ENCODE measurements around the gene TNPO2.
"Not testable (repeated sequence)": the region's sequence is repeated elsewhere in the genome, so short reads cannot be mapped to it uniquely, and the experiment has no call there.

TNPO2 gene

GRCh38 chr19:12706332-12706718 is 17.4 kb downstream of the TNPO2 start:
- DNase-seq (ENCODE audit: low read depth in 2 of 2, low spot score in 1 of 2): no peak

DNA sequence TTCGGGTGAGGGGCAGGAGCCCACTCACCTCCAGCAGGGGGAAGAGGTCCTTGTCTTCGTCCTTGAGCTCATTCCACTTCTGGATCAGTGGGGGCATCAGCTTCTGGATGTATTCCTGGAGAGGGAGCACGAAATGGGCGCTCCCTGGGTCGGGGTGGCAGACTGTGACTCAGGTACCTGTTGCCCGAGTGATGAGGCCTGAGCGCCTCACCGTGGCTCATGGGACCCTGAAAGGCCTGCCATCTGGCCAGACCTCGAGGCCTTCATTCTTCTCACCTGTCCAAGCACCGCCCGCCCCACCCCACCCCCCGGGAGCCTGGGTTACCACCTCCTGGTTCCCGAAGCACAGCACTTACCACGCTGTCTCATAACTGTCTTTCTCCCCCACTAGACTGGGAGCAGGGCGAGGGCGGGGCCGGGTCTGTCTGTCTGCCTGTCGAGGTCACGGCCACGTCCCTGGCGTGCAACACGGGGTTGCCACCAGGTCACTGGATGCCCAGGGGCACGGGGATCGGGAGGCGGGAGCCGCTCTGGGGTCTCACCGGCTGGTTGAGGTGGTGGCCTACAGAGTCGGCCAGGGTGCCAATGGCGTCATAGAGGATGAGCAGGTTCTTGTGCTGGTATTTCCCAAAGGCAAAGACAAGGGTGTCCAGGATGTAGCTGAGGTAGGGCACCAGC is 17.9 kb downstream of the TNPO2 start:
- DNase-seq (ENCODE audit: low read depth in 2 of 2, low spot score in 1 of 2): no peak

GRCh38 chr19:12705169-12705568 is 18.6 kb downstream of the TNPO2 start:
- DNase-seq (ENCODE audit: low read depth in 2 of 2, low spot score in 1 of 2): no peak

DNA sequence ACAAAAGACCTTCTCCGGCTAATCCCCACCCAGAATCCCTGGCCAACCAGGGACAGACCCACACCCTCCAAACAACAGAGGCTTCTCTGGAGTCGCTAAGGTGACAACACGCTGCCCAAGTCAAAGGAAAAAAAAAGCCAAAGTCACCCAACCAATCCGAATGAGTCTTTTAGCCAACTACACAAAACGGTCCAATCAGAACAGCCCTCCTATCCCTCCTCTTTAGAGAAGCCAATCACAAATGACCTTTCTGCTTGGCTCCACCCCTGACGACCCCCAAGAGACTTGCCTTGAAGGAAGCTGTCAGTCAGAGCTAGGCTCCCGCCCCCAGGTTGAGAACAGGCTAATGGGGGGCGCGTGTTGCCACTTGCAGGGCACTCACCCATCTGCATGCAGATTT is 20.7 kb downstream of the TNPO2 start:
- no peak for DNase-seq (ENCODE audit: low read depth in 2 of 2, low spot score in 1 of 2)

DNA sequence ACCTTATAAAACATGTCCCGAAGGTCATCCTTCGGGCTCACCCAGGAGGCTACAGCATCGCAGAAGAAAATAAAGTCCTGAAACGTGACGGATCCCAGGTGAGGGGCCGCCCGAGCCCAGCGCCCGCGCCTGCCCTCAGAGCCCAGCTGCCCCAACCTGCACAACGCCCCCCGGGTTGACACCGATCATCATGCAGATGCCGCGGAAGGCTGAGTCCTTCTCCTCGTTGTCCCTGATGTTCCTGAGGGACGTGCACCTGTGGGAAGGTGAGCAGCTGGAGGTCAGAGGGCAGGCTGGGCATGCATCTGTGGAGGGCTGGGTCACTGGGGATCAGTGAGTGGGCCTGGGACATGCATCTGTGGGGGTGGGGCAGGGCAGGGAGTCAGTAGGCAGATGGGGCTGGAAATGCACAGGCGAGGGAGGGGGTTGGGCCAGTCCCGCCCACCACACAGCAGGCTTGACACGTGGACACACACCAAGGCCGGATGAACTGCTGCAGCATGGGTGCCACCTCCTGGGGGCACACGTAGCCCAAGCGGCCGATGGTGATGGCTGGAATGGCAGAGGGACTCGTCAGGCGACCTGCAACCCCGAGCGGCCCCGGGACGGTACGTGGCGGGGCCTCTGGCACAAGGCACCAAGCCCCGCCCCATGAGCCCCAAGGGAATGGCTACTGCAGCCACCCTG is 22.0 kb downstream of the TNPO2 start:
- DNase-seq (ENCODE audit: low read depth in 2 of 2, low spot score in 1 of 2): no peak

DNA sequence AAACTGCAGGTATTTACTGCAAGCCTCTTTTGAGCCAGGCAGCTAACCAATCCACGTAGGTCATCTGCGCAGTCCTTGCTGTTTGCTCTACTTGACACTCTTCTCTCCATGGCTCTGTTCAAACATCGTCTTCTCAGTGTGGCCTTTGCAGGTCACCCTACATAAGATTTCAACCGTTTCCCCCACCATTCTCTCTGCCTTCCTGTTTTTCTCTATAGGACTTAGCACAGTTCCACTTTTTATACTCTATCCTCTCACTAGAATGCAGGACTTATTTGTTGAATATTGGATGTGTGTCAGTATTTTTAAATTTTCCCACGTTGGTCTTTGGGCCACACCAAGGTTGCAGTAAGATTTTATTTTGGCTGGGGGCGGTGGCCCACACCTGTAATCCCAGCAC is 25.6 kb downstream of the TNPO2 start:
- DNase-seq (ENCODE audit: low read depth in 2 of 2, low spot score in 1 of 2): no peak

DNA sequence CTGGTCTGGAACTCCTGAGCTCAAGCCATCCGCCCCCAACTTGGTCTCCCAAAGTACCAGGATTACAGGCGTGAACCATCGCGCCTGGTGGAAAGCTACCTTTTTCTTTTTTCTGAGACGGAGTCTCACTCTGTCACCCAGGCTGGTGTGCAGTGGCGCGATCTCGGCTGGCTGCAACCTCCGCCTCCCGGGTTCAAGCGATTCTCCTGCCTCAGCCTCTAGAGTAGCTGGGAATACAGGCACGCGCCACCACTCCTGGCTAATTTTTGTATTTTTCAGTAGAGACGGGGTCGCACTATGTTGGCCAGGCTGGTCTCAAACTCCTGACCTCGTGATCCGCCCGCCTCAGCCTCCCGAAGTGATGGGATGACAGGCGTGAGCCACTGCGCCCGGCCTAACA is 26.3 kb downstream of the TNPO2 start:
- DNase-seq (ENCODE audit: low read depth in 2 of 2, low spot score in 1 of 2): not testable (repeated sequence)

- DNase-seq (ENCODE audit: low read depth in 2 of 2, low spot score in 1 of 2): peak; percentile 95 to 99
These were observed 27.1 kb downstream of the TNPO2 start, which contains the start of gene FBXW9 for GRCh38 chr19:12696366-12697335. Gene FBXW9 (minus strand): TSS chr19:12696631. CDS start chr19:12696581, 50 bp downstream.

DNA sequence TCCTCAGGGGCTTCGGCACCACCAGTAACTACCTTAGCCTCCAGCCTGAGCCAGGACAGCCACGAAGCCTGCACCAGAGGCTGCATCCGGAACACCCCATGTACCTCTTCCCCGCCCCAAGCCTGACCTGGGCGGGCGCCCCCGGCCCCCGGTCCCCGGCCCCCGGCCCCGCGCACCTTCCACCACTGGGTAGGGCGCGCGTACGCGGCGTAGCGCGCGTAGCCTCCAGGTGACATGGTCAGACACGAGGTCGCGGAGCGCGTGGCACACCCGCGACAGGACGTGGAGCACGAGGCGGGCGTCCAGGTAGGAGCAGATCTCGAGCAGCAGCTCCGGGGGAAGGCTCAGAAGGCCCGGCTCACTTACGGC is 27.8 kb downstream of the TNPO2 start:
- DNase-seq (ENCODE audit: low read depth in 2 of 2, low spot score in 1 of 2): no peak

DNA sequence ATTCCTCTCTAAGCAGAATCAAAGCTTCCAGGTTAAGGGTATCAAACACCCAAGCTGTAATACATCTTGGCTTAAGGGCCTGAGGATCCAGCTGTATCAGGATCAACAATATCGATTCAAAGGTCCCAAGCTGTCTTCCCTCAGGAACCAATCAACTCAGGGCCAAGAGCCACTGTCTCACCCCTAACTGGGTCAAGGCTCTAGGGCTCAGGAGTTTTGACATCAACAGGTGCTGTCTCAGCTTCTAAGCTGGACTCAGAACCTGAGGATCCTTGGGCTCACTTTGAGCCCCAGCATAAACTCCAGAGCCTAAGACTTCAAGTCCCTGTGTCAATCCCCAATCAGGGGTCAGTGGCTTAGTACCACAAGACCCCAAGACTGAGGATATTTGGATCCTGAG is 28.2 kb downstream of the TNPO2 start:
- no peak for DNase-seq (ENCODE audit: low read depth in 2 of 2, low spot score in 1 of 2)

DNA sequence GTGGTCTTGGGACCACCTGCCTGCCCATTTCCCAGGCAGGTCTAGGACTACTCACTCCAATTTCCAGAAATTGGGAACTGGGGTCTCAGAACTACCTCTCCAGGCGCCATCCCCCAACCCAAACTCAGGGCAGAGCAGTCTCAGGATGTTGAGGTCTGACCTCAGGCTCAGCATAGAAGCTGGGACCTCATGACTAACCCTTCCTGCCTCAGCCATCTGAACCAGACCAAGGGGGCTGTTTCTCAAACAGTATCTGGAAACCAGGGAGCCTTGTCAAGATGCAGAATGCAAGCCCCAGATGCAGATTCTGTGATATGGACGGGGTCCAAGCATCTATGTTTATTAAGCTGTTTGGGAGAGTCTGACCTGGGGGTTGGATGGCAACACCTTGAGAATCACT is 28.6 kb downstream of the TNPO2 start:
- no peak for DNase-seq (ENCODE audit: low read depth in 2 of 2, low spot score in 1 of 2)

DNA sequence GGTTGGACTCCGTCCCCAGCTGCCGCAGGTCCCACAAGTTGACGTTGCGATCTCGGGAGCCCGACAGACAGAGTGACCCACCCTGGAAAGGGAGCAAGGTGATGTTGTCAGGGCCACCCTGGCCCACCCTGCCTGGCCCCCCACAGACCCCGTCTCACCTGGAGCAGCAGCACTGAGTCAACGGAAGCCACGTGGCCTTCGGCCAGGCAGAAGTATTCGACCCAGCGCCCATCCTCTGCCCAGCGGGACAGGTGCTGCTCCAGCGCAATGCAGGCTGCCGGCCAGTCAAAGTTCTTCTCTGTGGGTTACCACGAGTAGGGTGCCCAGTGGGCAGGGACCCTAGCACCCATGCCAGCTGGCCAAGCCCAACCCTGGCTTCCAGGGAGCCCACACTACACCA is 29.1 kb downstream of the TNPO2 start:
- no peak for DNase-seq (ENCODE audit: low read depth in 2 of 2, low spot score in 1 of 2)

DNA sequence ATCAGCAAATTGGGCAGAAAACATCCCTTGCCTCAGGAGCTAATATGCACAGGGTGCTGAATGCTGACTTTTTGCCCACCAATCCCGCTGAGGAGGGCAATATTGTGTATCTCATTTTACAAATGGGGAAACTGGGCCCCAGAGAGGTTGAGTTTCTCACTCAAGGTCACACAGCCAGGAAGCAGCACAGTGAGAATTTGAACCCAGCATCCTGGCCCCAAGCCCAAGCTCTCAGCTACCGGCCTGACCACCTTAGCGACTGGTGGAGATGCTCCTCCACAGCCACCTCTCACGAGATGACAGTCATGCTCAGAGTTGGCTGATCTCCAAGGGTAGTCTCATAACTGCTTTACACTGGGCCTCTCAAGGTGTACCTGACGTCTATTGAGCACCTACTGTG is 30.8 kb downstream of the TNPO2 start:
- no peak for DNase-seq (ENCODE audit: low read depth in 2 of 2, low spot score in 1 of 2)

DNA sequence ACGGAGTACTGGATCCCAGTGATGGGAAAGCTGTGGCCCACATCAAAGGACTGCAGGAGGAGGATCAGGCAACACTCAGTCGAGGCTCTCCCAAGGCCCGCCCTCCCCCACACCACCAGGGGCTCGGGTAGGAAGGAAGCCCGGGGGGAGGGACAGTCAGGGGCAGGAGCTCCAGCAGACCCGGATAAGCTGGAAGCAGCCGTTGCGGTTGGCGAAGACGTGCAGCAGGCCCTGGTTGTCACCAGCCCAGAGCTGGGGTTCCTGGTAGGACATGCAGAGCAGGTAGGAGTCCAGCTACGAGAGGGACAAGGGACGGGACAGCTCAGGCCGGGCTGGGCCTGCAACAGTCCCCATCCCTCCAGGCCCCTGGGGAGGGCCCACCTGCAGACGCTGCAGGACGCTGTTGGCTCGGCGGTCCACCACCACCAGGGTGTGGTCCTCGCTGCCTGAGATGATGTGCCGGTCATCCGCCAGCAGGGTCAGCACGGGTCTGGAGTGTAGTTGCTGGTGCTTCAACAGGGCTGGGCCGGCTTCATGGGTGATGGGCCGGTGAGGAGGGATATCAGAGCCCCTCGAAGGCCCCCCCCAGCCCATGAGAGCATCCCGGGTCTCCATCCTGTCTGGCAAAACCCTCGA is 34.0 kb downstream of the TNPO2 start:
- no peak for DNase-seq (ENCODE audit: low read depth in 2 of 2, low spot score in 1 of 2)

- DNase-seq (ENCODE audit: low read depth in 2 of 2, low spot score in 1 of 2): no peak
These were observed 34.7 kb downstream of the TNPO2 start for GRCh38 chr19:12689012-12689411.

DNA sequence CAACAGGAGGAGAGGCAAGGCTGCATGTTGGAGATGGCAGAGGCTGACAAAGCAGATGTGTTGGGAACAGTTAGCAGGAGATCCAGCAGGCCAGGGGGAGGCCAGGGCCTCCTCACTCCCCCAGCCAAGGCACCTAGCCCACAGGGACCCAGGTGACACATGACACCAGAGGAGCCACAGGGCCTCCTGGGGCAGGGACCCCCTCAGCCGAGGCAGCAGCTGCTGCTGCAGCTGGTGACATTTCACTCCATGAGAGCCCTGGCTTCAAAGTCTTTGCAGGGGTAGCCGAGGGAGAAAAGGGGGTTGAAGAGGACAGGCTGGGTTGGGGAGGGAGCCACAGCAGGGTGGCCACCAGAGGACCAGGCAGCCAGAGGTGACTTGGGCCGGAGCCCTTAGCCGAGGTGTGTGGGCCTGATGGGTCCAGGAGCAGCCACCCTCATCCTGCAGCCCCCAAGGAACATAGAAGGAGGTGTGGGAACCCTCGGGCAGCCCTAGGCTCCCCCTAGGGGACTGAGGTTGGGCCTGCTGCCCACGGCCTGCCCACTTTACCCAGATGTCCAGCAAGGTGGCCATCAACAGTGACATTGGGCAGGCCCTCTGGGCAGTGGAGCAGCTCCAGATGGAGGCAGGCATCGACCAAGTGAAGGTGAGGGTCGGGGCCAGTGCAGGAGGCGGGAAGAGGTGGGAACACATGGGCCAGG is 36.1 kb downstream of the TNPO2 start, which contains the start of gene GNG14:
Gene GNG14, plus strand, starts transcription at position 503 of the 701 bp plus-strand sequence. Its CDS starts 51 bp downstream, at position 554.
- no peak for DNase-seq (ENCODE audit: low read depth in 2 of 2, low spot score in 1 of 2)

DNA sequence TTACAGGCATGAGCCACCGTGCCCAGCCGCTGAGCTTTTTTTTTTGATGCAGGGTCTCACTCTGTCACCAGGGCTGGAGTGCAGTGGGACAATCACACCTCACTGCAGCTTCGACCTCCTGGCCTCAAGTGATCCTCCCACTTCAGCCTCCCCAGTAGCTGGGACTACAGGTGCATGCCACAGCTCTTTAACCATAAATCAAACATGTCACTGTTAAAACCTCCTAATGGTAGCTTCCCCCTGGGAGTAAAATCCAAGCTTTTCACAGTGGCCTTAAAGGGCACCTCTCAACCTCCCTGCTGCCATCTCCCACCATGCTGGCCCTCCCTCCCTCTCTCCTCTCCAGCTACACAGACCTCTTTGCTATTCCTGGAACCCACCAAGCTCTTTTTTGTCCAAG is 37.9 kb downstream of the TNPO2 start:
- no peak for DNase-seq (ENCODE audit: low read depth in 2 of 2, low spot score in 1 of 2)

DNA sequence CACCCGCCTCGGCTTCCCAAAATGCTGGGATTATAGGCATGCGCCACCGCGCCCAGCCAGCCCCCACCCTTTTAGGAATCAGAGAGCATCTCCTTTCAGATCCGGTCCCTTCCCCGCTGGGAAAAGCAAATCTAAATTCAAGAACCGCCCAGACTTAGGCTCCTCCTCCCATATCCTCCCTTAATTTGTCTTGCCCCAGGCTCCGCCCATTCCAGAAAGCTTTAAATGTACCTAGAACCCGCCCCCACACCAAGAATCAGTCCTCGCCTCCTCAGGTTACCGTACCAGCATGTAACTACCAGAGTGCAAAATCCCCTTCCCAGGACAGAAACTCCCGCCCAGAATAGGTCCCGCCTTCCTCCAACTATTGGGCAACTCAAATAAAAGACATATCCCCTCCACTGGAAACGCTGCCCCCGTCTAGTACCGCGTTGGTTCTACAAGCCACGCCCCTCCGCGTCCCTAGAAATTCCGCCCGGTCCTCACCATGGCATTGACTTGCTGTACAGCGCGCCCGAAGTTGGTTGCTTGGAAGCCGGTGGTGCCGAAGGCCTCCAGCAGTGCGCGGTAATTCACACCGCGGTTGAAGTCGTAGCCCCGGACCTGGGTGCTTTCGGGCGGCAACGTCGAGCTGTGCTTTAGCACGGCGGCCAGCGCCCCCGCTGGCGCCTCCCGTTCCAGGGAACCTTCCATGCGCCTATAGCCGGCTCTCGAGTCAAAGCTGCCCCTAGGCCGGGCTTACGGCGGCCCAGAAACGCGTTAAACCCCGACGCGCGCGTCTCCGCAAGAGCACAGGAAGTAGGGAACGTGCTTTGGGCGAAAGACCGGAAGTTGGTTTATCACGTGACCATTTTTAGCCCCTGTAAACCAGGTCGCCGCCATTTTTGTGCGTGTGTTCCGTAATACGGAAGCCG is 42.4 kb downstream of the TNPO2 start, which contains the start of gene DHPS:
Gene DHPS, minus strand, starts transcription at position 807 of the 914 bp plus-strand sequence. Its CDS starts 114 bp downstream, at position 693.
- DNase-seq (ENCODE audit: low read depth in 2 of 2, low spot score in 1 of 2): peak; percentile 81

GRCh38 chr19:12680034-12680433 is 43.7 kb downstream of the TNPO2 start:
- DNase-seq (ENCODE audit: low read depth in 2 of 2, low spot score in 1 of 2): no peak

Measured in stimulated activated CD8-positive, alpha-beta memory T cell treated with anti-CD3 and anti-CD28 coated beads, Interleukin-4, amount 100 ng/mL, for 4 hours (primary cell).